Measurements from ENCODE around the gene DSPP. TPM values are rescaled to one million over a fixed set of nuclear protein-coding genes. Genes with fewer than 3 reads are reported as not detected.

The DSPP gene
- total and polyA plus RNA-seq, 2 of the 4 experiments (the other 2 are of a cell fraction) = not detected

DNA sequence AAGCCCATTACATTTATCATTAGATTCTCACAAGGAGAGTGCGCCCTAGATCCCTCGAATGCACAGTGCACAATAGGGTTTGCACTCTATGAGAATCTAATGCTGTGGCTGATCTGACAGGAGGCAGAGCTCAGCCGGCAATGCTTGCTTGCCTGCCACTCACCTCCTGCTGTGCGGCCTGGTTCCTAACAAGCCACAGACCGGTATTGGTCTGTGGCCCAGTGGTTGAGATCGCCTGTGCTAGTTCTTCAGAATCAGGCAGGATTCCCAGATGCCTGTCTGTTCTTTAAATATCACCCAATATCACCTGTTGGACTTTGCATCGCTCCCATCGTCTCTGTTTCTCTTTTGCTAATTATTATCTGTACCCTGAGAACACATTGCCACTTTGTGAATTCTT is 14.0 kb downstream of the DSPP start:
- Histone ChIP-seq H3K27me3 (ENCODE audit: control insufficient read depth, insufficient read depth, low read length) (peaks cover 2% of the 10 kb centered on the region; the same call in 1 of the 2 replicates), H3K4me3 (ENCODE audit: insufficient read depth, low read depth, low read length) (no peak overlapping the region), H2BK15ac (ENCODE audit: low read depth, low read length) (no peak overlapping the region), H3K4me2 (ENCODE audit: low read depth, low read length) (no peak overlapping the region), H2BK120ac (ENCODE audit: low read depth, low read length) (no peak overlapping the region), H3K18ac (ENCODE audit: low read depth, low read length) (no peak overlapping the region), H3K9me1 (ENCODE audit: insufficient read depth, low read length) (no peaks in the 10 kb centered on the region), H3K27ac (ENCODE audit: insufficient read depth, low read length) (no peak overlapping the region), H3K4me1 (ENCODE audit: control insufficient read depth, insufficient read depth, low read length) (no peaks in the 10 kb centered on the region), H3K56ac (ENCODE audit: extremely low read depth, insufficient read depth, low read length) (no peak overlapping the region), H3K9ac (ENCODE audit: low read depth, low read length) (no peak overlapping the region), H3K9me3 (ENCODE audit: control insufficient read depth, insufficient read depth, low read length) (no peaks in the 10 kb centered on the region), H2AFZ (replicated peaks; ENCODE audit: low read length, poor library complexity) (no peak overlapping the region), H3K79me1 (ENCODE audit: low read depth in 1 of 2, low read length in 2 of 2) (no peaks in the 10 kb centered on the region), H3K36me3 (ENCODE audit: control insufficient read depth, insufficient read depth, low read length) (no peaks in the 10 kb centered on the region), H4K8ac (ENCODE audit: low read depth in 2 of 2, low read length in 2 of 2) (no peak overlapping the region), H3K14ac (replicated peaks; ENCODE audit: low read depth, low read length) (no peak overlapping the region), H2AK9ac (replicated peaks; ENCODE audit: low read depth, low read length, poor library complexity) (no peak overlapping the region), H4K91ac (ENCODE audit: insufficient read depth, low read depth, low read length) (no peak overlapping the region), H4K20me1 (ENCODE audit: insufficient read depth, low read length) (no peaks in the 10 kb centered on the region), H2BK5ac (ENCODE audit: low read depth, low read length, poor library complexity, severe bottlenecking) (no peak overlapping the region), H2BK20ac (ENCODE audit: low read depth, low read length) (no peak overlapping the region), H3K23ac (ENCODE audit: low read depth, low read length) (no peak overlapping the region), H3K4ac (ENCODE audit: low read depth, low read length) (no peak overlapping the region), H4K5ac (ENCODE audit: low read depth, low read length) (no peak overlapping the region), H2AK5ac (ENCODE audit: low read depth, low read length) (no peak overlapping the region)
- BruUV-seq (replicated peaks) = no TSS peak
- in situ Hi-C loops (cut with MboI; ENCODE audit: low sequenced_read_pairs) (no loop called here), dilution Hi-C loops (cut with HindIII; ENCODE audit: low sequenced_read_pairs, unreplicated experiment) (no loop called here), intact Hi-C loops (cut with micrococcal nuclease) (no loop called here)
- 46% methylated on average over 4 of the region's 8 CpGs; no CpG with 5 or more reads in 1 of the 2 experiments for WGBS, 2 experiments (ENCODE audit: extremely low coverage in 2 of 2, insufficient read length in 1 of 2)
- CTCF ChIA-PET = no interaction called here
- ATAC-seq (ENCODE audit: low read depth) (no peak), DNase-seq (no peak)
- POLR2A ChIA-PET (ENCODE audit: unreplicated experiment) = no interaction called here
- TF ChIP-seq BHLHE40 (IDR thresholded peaks at IDR 0.05; ENCODE audit: low read depth, low read length) (no peak), RAD21 (IDR thresholded peaks at IDR 0.05; ENCODE audit: low read length) (no peak), MAFK (IDR thresholded peaks at IDR 0.05; ENCODE audit: low read depth, low read length) (no peak), RFX5 (IDR thresholded peaks at IDR 0.05; ENCODE audit: low read depth, low read length) (no peak), MAZ (IDR thresholded peaks at IDR 0.05; ENCODE audit: borderline replicate concordance, low read depth, low read length) (no peak), CHD1 (IDR thresholded peaks at IDR 0.05; ENCODE audit: low read depth, low read length) (no peak), MXI1 (IDR thresholded peaks at IDR 0.05; ENCODE audit: borderline replicate concordance, low read depth, low read length) (no peak), RCOR1 (IDR thresholded peaks at IDR 0.05; ENCODE audit: insufficient replicate concordance, low read length) (no peak), ELK1 (IDR thresholded peaks at IDR 0.05; ENCODE audit: borderline replicate concordance, low read depth, low read length) (no peak), FOS (IDR thresholded peaks at IDR 0.05; ENCODE audit: low read depth, low read length) (no peak), NFE2L2 (IDR thresholded peaks at IDR 0.05; ENCODE audit: low read depth, low read length) (no peak)
- TF ChIP-seq, protein P1, sequence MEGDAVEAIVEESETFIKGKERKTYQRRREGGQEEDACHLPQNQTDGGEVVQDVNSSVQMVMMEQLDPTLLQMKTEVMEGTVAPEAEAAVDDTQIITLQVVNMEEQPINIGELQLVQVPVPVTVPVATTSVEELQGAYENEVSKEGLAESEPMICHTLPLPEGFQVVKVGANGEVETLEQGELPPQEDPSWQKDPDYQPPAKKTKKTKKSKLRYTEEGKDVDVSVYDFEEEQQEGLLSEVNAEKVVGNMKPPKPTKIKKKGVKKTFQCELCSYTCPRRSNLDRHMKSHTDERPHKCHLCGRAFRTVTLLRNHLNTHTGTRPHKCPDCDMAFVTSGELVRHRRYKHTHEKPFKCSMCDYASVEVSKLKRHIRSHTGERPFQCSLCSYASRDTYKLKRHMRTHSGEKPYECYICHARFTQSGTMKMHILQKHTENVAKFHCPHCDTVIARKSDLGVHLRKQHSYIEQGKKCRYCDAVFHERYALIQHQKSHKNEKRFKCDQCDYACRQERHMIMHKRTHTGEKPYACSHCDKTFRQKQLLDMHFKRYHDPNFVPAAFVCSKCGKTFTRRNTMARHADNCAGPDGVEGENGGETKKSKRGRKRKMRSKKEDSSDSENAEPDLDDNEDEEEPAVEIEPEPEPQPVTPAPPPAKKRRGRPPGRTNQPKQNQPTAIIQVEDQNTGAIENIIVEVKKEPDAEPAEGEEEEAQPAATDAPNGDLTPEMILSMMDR (conservative IDR thresholded peaks at IDR 0.05; ENCODE audit: low read depth, low read length) = no peak
- TF ChIP-seq, protein P2, sequence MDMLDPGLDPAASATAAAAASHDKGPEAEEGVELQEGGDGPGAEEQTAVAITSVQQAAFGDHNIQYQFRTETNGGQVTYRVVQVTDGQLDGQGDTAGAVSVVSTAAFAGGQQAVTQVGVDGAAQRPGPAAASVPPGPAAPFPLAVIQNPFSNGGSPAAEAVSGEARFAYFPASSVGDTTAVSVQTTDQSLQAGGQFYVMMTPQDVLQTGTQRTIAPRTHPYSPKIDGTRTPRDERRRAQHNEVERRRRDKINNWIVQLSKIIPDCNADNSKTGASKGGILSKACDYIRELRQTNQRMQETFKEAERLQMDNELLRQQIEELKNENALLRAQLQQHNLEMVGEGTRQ (IDR thresholded peaks at IDR 0.05; ENCODE audit: low read depth, low read length) = no peak
